PC-3 (cell line): ENCODE data around the gene LDHD. TPM values are rescaled to one million over a fixed set of nuclear protein-coding genes. Genes with fewer than 3 reads are reported as not detected.

Experiments
- ATAC-seq: fragments of 200-7000 bp; cut with Tn5 transposase; 2 replicates; pipeline ENCODE4 v1.9.1; 2020; ENCODE audit warnings: mild to moderate bottlenecking, moderate library complexity
- BruUV-seq: library from RNA; stranded (reverse); fragments of 400-500 nt; replicated peaks from 2 replicates; lab custom pipeline; 2021; lab: Mats Ljungman, UMichigan
- CTCF ChIA-PET: fragments of 300-600 bp; sonication (Branson Sonifier 250); formaldehyde crosslinking; loops from one replicate; lab custom pipeline; 2022; ENCODE audit warnings: antibody characterized with exemption; lab: Charles Lee
- POLR2A ChIA-PET: fragments of 300-600 bp; sonication (Branson Sonifier 250); formaldehyde crosslinking; loops from one replicate; lab custom pipeline; 2022; ENCODE audit warnings: antibody characterized with exemption; ENCODE audit not compliant: unreplicated experiment; lab: Charles Lee
- DNase-seq: peaks from one replicate; pipeline ENCODE4 v3.0.0-alpha.2; 2015
- H2AFZ ChIP-seq: fragments of 300-600 bp; sonication (generic); 2 replicates; pipeline ENCODE4 v1.6.0; 2016; ENCODE audit warnings: antibody characterized with exemption, low read length
- H3F3A ChIP-seq: fragments of 300-600 bp; sonication (generic); one replicate; pipeline ENCODE4 v1.6.0; 2017; ENCODE audit warnings: antibody characterized with exemption, low read length, control low read depth, mild to moderate bottlenecking; ENCODE audit not compliant: unreplicated experiment
- H3K27ac ChIP-seq: fragments of 300-600 bp; sonication (generic); 2 replicates; pipeline ENCODE4 v1.5.1; 2016; ENCODE audit warnings: mild to moderate bottlenecking, low read length
- H3K27me3 ChIP-seq: fragments of 300-600 bp; sonication (generic); 2 replicates; pipeline ENCODE4 v1.6.1; 2016; ENCODE audit warnings: low read length, mixed read lengths
- H3K36me3 ChIP-seq: fragments of 300-600 bp; sonication (generic); 2 replicates; pipeline ENCODE4 v1.6.1; 2016; ENCODE audit warnings: low read depth, mixed run types, low read length, mixed read lengths
- H3K4me1 ChIP-seq: fragments of 300-600 bp; sonication (generic); 2 replicates; pipeline ENCODE4 v1.5.1; 2016; ENCODE audit warnings: low read length; ENCODE audit not compliant: insufficient read depth
- H3K4me2 ChIP-seq: fragments of 300-600 bp; sonication (generic); 2 replicates; pipeline ENCODE4 v1.6.0; 2016; ENCODE audit warnings: low read length
- H3K4me3 ChIP-seq: fragments of 300-600 bp; sonication (generic); 2 replicates; pipeline ENCODE4 v1.5.1; 2016; ENCODE audit warnings: mild to moderate bottlenecking, low read length, mixed read lengths
- H3K79me2 ChIP-seq: fragments of 300-600 bp; sonication (generic); 2 replicates; pipeline ENCODE4 v1.6.1; 2017; ENCODE audit warnings: low read length, mixed read lengths
- H3K9ac ChIP-seq: fragments of 300-600 bp; sonication (generic); 2 replicates; pipeline ENCODE4 v1.6.0; 2016; ENCODE audit warnings: mild to moderate bottlenecking, low read length
- H3K9me2 ChIP-seq: fragments of 300-600 bp; sonication (generic); replicated peaks from 2 replicates; pipeline ENCODE4 v1.6.1; 2016; ENCODE audit warnings: mixed run types, low read length, mixed read lengths
- H3K9me3 ChIP-seq: fragments of 300-600 bp; sonication (generic); 2 replicates; pipeline ENCODE4 v1.6.1; 2016; ENCODE audit warnings: low read length, mixed read lengths
- H4K20me1 ChIP-seq: fragments of 300-600 bp; sonication (generic); 2 replicates; pipeline ENCODE4 v1.6.1; 2016; ENCODE audit warnings: low read length, mixed read lengths
- EZH2 ChIP-seq: fragments of 300-600 bp; sonication (generic); IDR thresholded peaks from one replicate; pipeline ENCODE4 v1.6.1; 2017; ENCODE audit warnings: antibody characterized with exemption, mild to moderate bottlenecking, low read length; ENCODE audit not compliant: unreplicated experiment
- EZH2phosphoT487 ChIP-seq: fragments of 300-600 bp; sonication (generic); IDR thresholded peaks from 2 replicates; pipeline ENCODE4 v1.6.1; 2018; ENCODE audit warnings: mild to moderate bottlenecking, antibody characterized with exemption, low read length, borderline replicate concordance
- intact Hi-C: fragments of 100-400 bp; cut with micrococcal nuclease; formaldehyde crosslinking; loops from 2 replicates; pipeline ENCODE4 v1.9.0; 2023
- total RNA-seq: library from RNA; depleted of rRNA; stranded (reverse); fragments of >200 nt; gene quantifications from 2 replicates; pipeline ENCODE4 v1.2.3, GENCODE V29; 2014
- TF ChIP-seq, protein P1 (sequence below): fragments of 300-600 bp; sonication (generic); conservative IDR thresholded peaks from 2 replicates; pipeline ENCODE4 v1.5.1; 2017; ENCODE audit warnings: antibody characterized with exemption, low read depth, mild to moderate bottlenecking, low read length

LDHD gene
- total RNA-seq, 1 experiment from 2014 or later: 3.1 TPM

DNA sequence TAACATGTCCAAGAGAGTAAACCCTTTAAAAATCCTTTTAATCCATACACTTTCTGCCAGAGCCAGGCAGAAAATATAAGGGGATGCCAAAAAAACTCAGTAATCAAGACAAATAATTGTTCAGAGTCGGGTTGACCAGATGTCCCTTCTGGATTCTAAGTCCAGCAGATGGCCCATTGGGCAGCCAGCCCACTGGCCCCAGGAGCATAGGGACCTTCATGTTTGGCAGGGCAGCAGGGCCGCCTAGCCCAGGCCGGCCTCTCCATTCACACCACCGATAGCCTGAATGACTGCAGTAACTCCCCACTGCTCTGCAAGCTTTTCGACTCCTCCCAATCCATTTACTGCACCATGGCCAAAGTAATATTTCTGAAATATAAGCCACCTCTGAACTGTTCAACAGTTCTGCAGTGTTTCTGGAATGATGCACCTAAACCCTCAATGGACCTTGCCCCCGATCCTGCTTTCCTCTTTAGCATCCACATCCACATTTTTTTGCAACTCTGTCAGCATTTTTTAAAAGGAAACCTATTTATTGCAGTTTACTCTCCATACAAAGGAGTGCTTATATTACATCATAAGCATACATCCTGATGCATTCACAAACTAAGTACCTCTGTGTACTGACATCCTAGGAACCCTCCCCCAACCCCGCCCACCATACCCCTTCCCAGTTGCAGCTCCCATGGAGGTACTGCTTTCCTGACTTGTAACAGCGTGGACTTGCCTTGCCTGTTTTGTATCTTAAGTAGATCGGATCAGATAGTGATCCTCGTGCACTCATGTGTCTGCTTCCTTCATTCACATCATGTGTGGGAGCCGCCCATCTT is 46.4 kb downstream of the LDHD start:
- H3K79me2 ChIP-seq: peaks cover 89% of the 10 kb centered on the region
- CTCF ChIA-PET: interaction anchor here (0.6 kb wide), 1 partner anchor 26 kb away, joined by 3 read pairs; no protein-coding TSS in a partner anchor
- no peak overlapping the region for H2AFZ ChIP-seq
- intact Hi-C loops: no loop called here
- no peaks in the 10 kb centered on the region for H3K36me3 ChIP-seq
- H3K9me3 ChIP-seq: no peaks in the 10 kb centered on the region
- H4K20me1 ChIP-seq: no peaks in the 10 kb centered on the region
- H3K4me1 ChIP-seq: peaks cover 24% of the 10 kb centered on the region
- no peak overlapping the region for H3K4me3 ChIP-seq
- H3K4me2 ChIP-seq: peak overlapping the region; percentile 35
- no peaks in the 10 kb centered on the region for H3K27me3 ChIP-seq
- ATAC-seq (peak; percentile 72), DNase-seq (peak; percentile 55)
- no TSS peak for BruUV-seq
- H3F3A ChIP-seq: no peaks in the 10 kb centered on the region
- POLR2A ChIA-PET: no interaction called here
- no peak overlapping the region for H3K9ac ChIP-seq
- H3K9me2 ChIP-seq: no peaks in the 10 kb centered on the region
- no peak for TF ChIP-seq EZH2phosphoT487
- peak overlapping the region; percentile 45; the same call in 1 of the 2 replicates for H3K27ac ChIP-seq

- H4K20me1 ChIP-seq: no peaks in the 10 kb centered on the region
- no peak overlapping the region for H3K4me2 ChIP-seq
- no peaks in the 10 kb centered on the region for H3K27me3 ChIP-seq
- no peak overlapping the region for H2AFZ ChIP-seq
- H3K79me2 ChIP-seq: peaks cover 91% of the 10 kb centered on the region
- no peaks in the 10 kb centered on the region for H3F3A ChIP-seq
- H3K9me3 ChIP-seq: no peaks in the 10 kb centered on the region
- ATAC-seq (no peak), DNase-seq (no peak)
- no peak overlapping the region for H3K9ac ChIP-seq
- no peaks in the 10 kb centered on the region for H3K36me3 ChIP-seq
- no peak overlapping the region for H3K27ac ChIP-seq
- TF ChIP-seq EZH2 (no peak), EZH2phosphoT487 (no peak)
- TF ChIP-seq, protein P1, sequence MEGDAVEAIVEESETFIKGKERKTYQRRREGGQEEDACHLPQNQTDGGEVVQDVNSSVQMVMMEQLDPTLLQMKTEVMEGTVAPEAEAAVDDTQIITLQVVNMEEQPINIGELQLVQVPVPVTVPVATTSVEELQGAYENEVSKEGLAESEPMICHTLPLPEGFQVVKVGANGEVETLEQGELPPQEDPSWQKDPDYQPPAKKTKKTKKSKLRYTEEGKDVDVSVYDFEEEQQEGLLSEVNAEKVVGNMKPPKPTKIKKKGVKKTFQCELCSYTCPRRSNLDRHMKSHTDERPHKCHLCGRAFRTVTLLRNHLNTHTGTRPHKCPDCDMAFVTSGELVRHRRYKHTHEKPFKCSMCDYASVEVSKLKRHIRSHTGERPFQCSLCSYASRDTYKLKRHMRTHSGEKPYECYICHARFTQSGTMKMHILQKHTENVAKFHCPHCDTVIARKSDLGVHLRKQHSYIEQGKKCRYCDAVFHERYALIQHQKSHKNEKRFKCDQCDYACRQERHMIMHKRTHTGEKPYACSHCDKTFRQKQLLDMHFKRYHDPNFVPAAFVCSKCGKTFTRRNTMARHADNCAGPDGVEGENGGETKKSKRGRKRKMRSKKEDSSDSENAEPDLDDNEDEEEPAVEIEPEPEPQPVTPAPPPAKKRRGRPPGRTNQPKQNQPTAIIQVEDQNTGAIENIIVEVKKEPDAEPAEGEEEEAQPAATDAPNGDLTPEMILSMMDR: no peak
- intact Hi-C loops: loop anchor here (5.0 kb wide), 1 partner anchor 56 kb away; no protein-coding TSS in a partner anchor
- ChIA-PET CTCF (no interaction called here), POLR2A (no interaction called here)
- BruUV-seq: no TSS peak
- peaks cover 35% of the 10 kb centered on the region for H3K4me1 ChIP-seq
- H3K9me2 ChIP-seq: no peaks in the 10 kb centered on the region
- H3K4me3 ChIP-seq: no peak overlapping the region
These were observed 48.2 kb downstream of the LDHD start for GRCh38 chr16:75068085-75069031.

DNA sequence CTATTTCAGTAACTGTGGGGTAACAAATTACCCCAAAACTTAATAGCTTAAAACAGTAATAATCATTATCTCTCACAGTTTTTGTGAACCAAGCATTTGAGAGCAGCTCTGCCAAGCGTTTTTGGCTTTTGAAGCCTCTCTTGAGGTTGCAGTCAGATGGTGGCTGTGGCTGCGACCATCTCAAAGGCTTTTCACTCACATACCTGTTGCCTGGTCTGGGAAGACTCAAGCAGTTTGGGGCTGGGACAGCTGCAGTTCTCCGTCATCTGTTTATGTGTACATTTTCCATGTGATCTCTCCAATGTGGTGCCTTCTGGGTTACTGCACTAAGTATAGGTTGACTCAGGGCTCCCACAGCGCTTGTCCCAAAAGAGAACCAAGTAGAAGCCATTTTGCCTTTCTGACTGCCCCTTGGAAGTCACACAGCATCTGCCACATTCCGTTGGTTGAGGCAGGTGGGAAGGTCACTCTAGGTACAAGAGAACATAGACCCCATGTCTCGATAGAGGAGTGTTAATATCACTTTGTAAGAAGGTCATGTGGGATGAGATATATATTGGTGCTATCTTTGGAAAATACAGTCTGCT is 49.6 kb downstream of the LDHD start:
- H3K9ac ChIP-seq: no peak overlapping the region

More for the DNA sequence above, 49.6 kb downstream of the LDHD start:
- Histone ChIP-seq H3K9me2 (no peaks in the 10 kb centered on the region), H3K36me3 (no peaks in the 10 kb centered on the region), H3K4me3 (no peak overlapping the region), H3K27me3 (no peaks in the 10 kb centered on the region), H4K20me1 (no peaks in the 10 kb centered on the region), H3K4me1 (peaks cover 35% of the 10 kb centered on the region), H3K27ac (no peak overlapping the region), H3K9me3 (no peaks in the 10 kb centered on the region), H3K79me2 (peaks cover 93% of the 10 kb centered on the region), H2AFZ (no peak overlapping the region), H3F3A (no peaks in the 10 kb centered on the region), H3K4me2 (no peak overlapping the region)
- ChIA-PET CTCF (no interaction called here), POLR2A (no interaction called here)
- no TSS peak for BruUV-seq
- DNase-seq (no peak), ATAC-seq (no peak)
- intact Hi-C loops: loop anchor here (5.0 kb wide), 1 partner anchor 55 kb away; no protein-coding TSS in a partner anchor
- TF ChIP-seq EZH2phosphoT487: no peak
